Measurements from ENCODE around the gene OR52D1. TPM values are rescaled to one million over a fixed set of nuclear protein-coding genes. Genes with fewer than 3 reads are reported as not detected.

Gene OR52D1
- total and polyA plus RNA-seq, 9 of the 15 experiments (the other 6 are each of a cell fraction or from before 2014, with no cell fraction given), result 0.14 to 1.3 (median 0.97) TPM; not detected in 6

GRCh38 chr11:5522308-5522707 is 33.8 kb downstream of the OR52D1 start (continued):
- TF ChIP-seq USF1 (CRISPR knock-in tag; IDR thresholded peaks at IDR 0.05), result peak; percentile 34; the same call in 1 of the 2 replicates

DNA sequence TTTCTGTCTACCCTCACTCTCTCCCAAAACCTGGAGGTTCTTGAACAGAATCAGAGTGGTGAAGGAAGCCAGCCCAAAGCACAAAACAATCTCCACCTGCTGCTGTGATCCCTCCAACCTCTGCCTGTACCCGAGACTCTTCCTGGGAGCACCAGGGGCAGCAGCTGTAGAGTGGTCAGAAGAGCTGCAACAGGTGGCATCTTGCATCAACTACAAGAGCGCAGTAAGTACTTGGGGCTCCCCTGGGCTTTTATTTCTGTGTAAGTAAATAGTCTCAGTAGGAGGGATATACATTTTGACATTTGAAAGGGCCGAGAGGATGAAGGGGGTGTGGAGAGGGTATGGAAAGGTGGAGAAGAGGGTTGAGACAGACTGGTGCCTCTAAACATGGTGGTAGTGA is 36.3 kb downstream of the OR52D1 start:
- H4K20me1 ChIP-seq (replicated peaks; ENCODE audit: control insufficient read depth, insufficient read depth, low read length), result no peaks in the 10 kb centered on the region
- 18% methylated on average over 3 of the region's 3 CpGs for WGBS (ENCODE audit: insufficient coverage, low coverage, missing lambda C conversion rate)
- BruUV-seq (replicated peaks), result no TSS peak
- ATAC-seq (no peak), FAIRE-seq (no peak), DNase-seq (ENCODE audit: extremely low read depth in 1 of 4, low spot score in 3 of 4) (no peak)
- H3K9ac ChIP-seq (ENCODE audit: insufficient read depth in 1 of 2, low read depth in 2 of 2, low read length in 2 of 2), result no peak overlapping the region
- H3K27me3 ChIP-seq (ENCODE audit: control insufficient read depth in 2 of 2, insufficient read depth in 2 of 2, low read length in 2 of 2), result peaks cover 0 to 7% of the 10 kb centered on the region in 2 experiments; a peak in 1 of 5 replicates
- H3K36me3 ChIP-seq (ENCODE audit: control insufficient read depth, insufficient read depth, low read length), result no peaks in the 10 kb centered on the region
- H3K9me3 ChIP-seq (replicated peaks; ENCODE audit: control insufficient read depth, insufficient read depth, low read depth, low read length), result no peaks in the 10 kb centered on the region
- H3K4me2 ChIP-seq (ENCODE audit: insufficient read depth, low read length), result no peak overlapping the region
- no peak overlapping the region for H2AFZ ChIP-seq (ENCODE audit: low read depth, low read length)
- TF ChIP-seq ZNF644 (tag; IDR thresholded peaks at IDR 0.05; ENCODE audit: low read depth) (no peak), DMBX1 (CRISPR knock-in tag; IDR thresholded peaks at IDR 0.05; ENCODE audit: borderline replicate concordance) (no peak), PHB (CRISPR knock-in tag; IDR thresholded peaks at IDR 0.05) (no peak), ZNF280B (CRISPR knock-in tag; IDR thresholded peaks at IDR 0.05) (no peak), ZNF24 (IDR thresholded peaks at IDR 0.05) (no peak), USF1 (CRISPR knock-in tag; IDR thresholded peaks at IDR 0.05) (no peak), DIDO1 (tag; IDR thresholded peaks at IDR 0.05; ENCODE audit: low read depth) (no peak), ZNF780A (CRISPR knock-in tag; IDR thresholded peaks at IDR 0.05) (no peak)
- H3K4me1 ChIP-seq (replicated peaks in 1 of 2; ENCODE audit: control insufficient read depth in 2 of 2, insufficient read depth in 2 of 2, low read length in 2 of 2), result no peaks in the 10 kb centered on the region; a peak in 1 of 5 replicates
- H3K4me3 ChIP-seq, result no peak overlapping the region
- ChIA-PET CTCF (ENCODE audit: low intra/inter-chr PET ratio) (no interaction called here), POLR2A (interaction anchor here (0.9 to 11.8 kb wide), 2 partner anchors 15 to 19 kb away, joined by 3 to 123 read pairs; partner anchors contain the start of gene UBQLN3)
- H3K79me2 ChIP-seq (ENCODE audit: control insufficient read depth, insufficient read depth, low read length), result no peaks in the 10 kb centered on the region
- in situ Hi-C loops (cut with MboI), result no loop called here
- no peaks in the 10 kb centered on the region for H3K9me1 ChIP-seq (ENCODE audit: control insufficient read depth, insufficient read depth, low read length)
- intact Hi-C loops (cut with micrococcal nuclease), result no loop called here
- H3K27ac ChIP-seq (ENCODE audit: extremely low read depth, low read depth, low read length), result no peak overlapping the region

Data from K562 (cell line).